HepG2 (cell line): ENCODE data around the gene TUBB4B. TPM values are rescaled to one million over a fixed set of nuclear protein-coding genes. Genes with fewer than 3 reads are reported as not detected.
A peak's percentile ranks its signal among the peaks of the same experiment; 100 is the strongest.

Experiments used
- ETV5 ChIP-seq: IDR thresholded peaks from 2 replicates; pipeline ENCODE4 v1.6.1; 2018; ENCODE audit warnings: missing biosample characterization, missing genetic modification reagents, inconsistent platforms, borderline replicate concordance
- FOXK2 ChIP-seq: fragments of 450-650 bp; IDR thresholded peaks from 2 replicates; pipeline ENCODE4 v1.6.1; 2016
- HMGXB4 ChIP-seq, 2 experiments: sonication (generic) in 1 of 2; formaldehyde crosslinking in 1 of 2; IDR thresholded peaks; 2 replicates each; pipeline versions ENCODE4 v1.4.0 to v1.6.1; 2018 to 2020; ENCODE audit warnings: missing genetic modification reagents in 2 of 2, borderline replicate concordance in 1 of 2, low read depth in 1 of 2, mild to moderate bottlenecking in 1 of 2, missing biosample characterization in 1 of 2
- HNF1A ChIP-seq, 2 experiments: sonication (generic) in 1 of 2; formaldehyde crosslinking in 1 of 2; IDR thresholded peaks; 2 replicates each; pipeline versions ENCODE4 v1.4.0 to v1.6.1; 2016 to 2020; ENCODE audit warnings: borderline replicate concordance in 1 of 2, low read depth in 1 of 2, mild to moderate bottlenecking in 1 of 2, missing genetic modification reagents in 1 of 2
- IRF9 ChIP-seq: sonication (generic); formaldehyde crosslinking; IDR thresholded peaks from 2 replicates; pipeline ENCODE4 v1.8.0; 2022; ENCODE audit warnings: missing genetic modification reagents, mild to moderate bottlenecking, borderline replicate concordance
- KDM2A ChIP-seq: sonication (generic); formaldehyde crosslinking; IDR thresholded peaks from 2 replicates; pipeline ENCODE4 v1.4.0; 2020; ENCODE audit warnings: low read depth, missing genetic modification reagents, borderline replicate concordance
- KDM4B ChIP-seq: sonication (generic); formaldehyde crosslinking; IDR thresholded peaks from 2 replicates; pipeline ENCODE4 v1.4.0; 2020; ENCODE audit warnings: missing genetic modification reagents
- SKI ChIP-seq: fragments of 450-650 bp; IDR thresholded peaks from one replicate; pipeline ENCODE4 v1.6.1; 2018; ENCODE audit warnings: mild to moderate bottlenecking; ENCODE audit not compliant: partially characterized antibody
- SOX6 ChIP-seq, 2 experiments: fragments of 450-650 bp in 1 of 2; sonication (generic) in 1 of 2; formaldehyde crosslinking in 1 of 2; IDR thresholded peaks; 2 replicates each; pipeline versions ENCODE4 v1.4.0 to v1.6.1; 2017 to 2020; ENCODE audit warnings: antibody characterized with exemption in 1 of 2, mild to moderate bottlenecking in 1 of 2, missing genetic modification reagents in 1 of 2
- TAF1 ChIP-seq: sonication (generic); formaldehyde crosslinking; IDR thresholded peaks from 2 replicates; pipeline ENCODE4 v1.4.0; 2020; ENCODE audit warnings: missing genetic modification reagents
- ZMYM3 ChIP-seq: sonication (generic); formaldehyde crosslinking; IDR thresholded peaks from 2 replicates; pipeline ENCODE4 v1.5.1; 2020; ENCODE audit warnings: mild to moderate bottlenecking, missing genetic modification reagents
- ZNF276 ChIP-seq: sonication (generic); formaldehyde crosslinking; IDR thresholded peaks from 2 replicates; pipeline ENCODE4 v1.4.0; 2020; ENCODE audit warnings: mild to moderate bottlenecking, low read depth, missing genetic modification reagents
- ZNF367 ChIP-seq: sonication (generic); formaldehyde crosslinking; IDR thresholded peaks from 2 replicates; pipeline ENCODE4 v1.4.0; 2020; ENCODE audit warnings: missing genetic modification reagents, borderline replicate concordance
- ZNF678 ChIP-seq: sonication (generic); formaldehyde crosslinking; IDR thresholded peaks from 2 replicates; pipeline ENCODE4 v1.4.0; 2020; ENCODE audit warnings: mild to moderate bottlenecking, missing genetic modification reagents
- ZNF740 ChIP-seq: sonication (generic); formaldehyde crosslinking; IDR thresholded peaks from 2 replicates; pipeline ENCODE4 v1.4.0; 2020; ENCODE audit warnings: missing genetic modification reagents
- polyA plus RNA-seq, 8 experiments: library from polyadenylated mRNA; depleted of rRNA in 3 of 8; stranded (reverse) in 7 of 8; unstranded in 1 of 8; fragments of >200 nt; fragmentation: Illumina TruSeq in 4 of 8; extraction: Trizol in 4 of 8; gene quantifications; 2 replicates each; pipeline versions ENCODE4 v1.2.1 to v1.2.3, GENCODE V29; 2011 to 2016; ENCODE audit warnings: low read depth in 4 of 8, missing spikeins in 1 of 8, mixed read lengths in 1 of 8; ENCODE audit not compliant: insufficient read depth in 1 of 8
- total RNA-seq, 5 experiments: library from RNA; depleted of rRNA; stranded (reverse); fragments of >200 nt; fragmentation: Illumina TruSeq; extraction: Trizol; gene quantifications; 2 replicates each; pipeline ENCODE4 v1.2.3, GENCODE V29; 2016; ENCODE audit warnings: low read depth in 1 of 5

Gene TUBB4B
- total and polyA plus RNA-seq, 2 of the 13 experiments (the other 11 are each of a cell fraction or from before 2014, with no cell fraction given) = 182 to 412 TPM

- 0 out of 2 replicates have a peak, but pooled peaks have one; percentile 32 for TF ChIP-seq ZNF276 (CRISPR knock-in tag)
- peak; percentile 20; the same call in 1 of the 2 replicates for TF ChIP-seq ZNF740
- no peak for TF ChIP-seq SOX6 (IDR thresholded peaks at IDR 0.05)
- peak; percentile 44; the same call in 1 of the 2 replicates for TF ChIP-seq SOX6 (CRISPR knock-in tag; IDR thresholded peaks at IDR 0.05)
- peak; percentile 76 for TF ChIP-seq KDM2A (CRISPR knock-in tag)
- 0 out of 2 replicates have a peak, but pooled peaks have one; percentile 55 for TF ChIP-seq ZNF678 (CRISPR knock-in tag)
- TF ChIP-seq ETV5 (CRISPR knock-in tag) = peak; percentile 50; the same call in 1 of the 2 replicates
- peak; percentile 46; the same call in 1 of the 2 replicates for TF ChIP-seq TAF1 (CRISPR knock-in tag)
- peak in 1 of 2 experiments; percentile 67; a peak in 2 of 4 replicates for TF ChIP-seq HMGXB4 (CRISPR knock-in tag; IDR thresholded peaks at IDR 0.05; ENCODE audit: borderline replicate concordance in 1 of 2, low read depth in 1 of 2)
- TF ChIP-seq KDM4B (CRISPR knock-in tag) = no peak
- 0 out of 2 replicates have a peak, but pooled peaks have one; percentile 43 for TF ChIP-seq ZNF367 (CRISPR knock-in tag)
- no peak for TF ChIP-seq HNF1A (IDR thresholded peaks at IDR 0.05; ENCODE audit: low read depth)
- TF ChIP-seq HNF1A (CRISPR knock-in tag; IDR thresholded peaks at IDR 0.05; ENCODE audit: borderline replicate concordance) = peak; percentile 2; the same call in 1 of the 2 replicates
- peak; percentile 48; the same call in 1 of the 2 replicates for TF ChIP-seq IRF9 (CRISPR knock-in tag)
- TF ChIP-seq SKI = no peak
- 0 out of 2 replicates have a peak, but pooled peaks have one; percentile 22 for TF ChIP-seq ZMYM3 (CRISPR knock-in tag)
- TF ChIP-seq FOXK2 = no peak
Observed at GRCh38 chr9:137229903-137230704, 11.0 kb upstream of the TUBB4B start (continued).
